ENCODE results near the gene INHBE. TPM values are rescaled to one million over a fixed set of nuclear protein-coding genes. Genes with fewer than 3 reads are reported as not detected.

The INHBE gene
- polyA plus RNA-seq, 3 donors: not detected

DNA sequence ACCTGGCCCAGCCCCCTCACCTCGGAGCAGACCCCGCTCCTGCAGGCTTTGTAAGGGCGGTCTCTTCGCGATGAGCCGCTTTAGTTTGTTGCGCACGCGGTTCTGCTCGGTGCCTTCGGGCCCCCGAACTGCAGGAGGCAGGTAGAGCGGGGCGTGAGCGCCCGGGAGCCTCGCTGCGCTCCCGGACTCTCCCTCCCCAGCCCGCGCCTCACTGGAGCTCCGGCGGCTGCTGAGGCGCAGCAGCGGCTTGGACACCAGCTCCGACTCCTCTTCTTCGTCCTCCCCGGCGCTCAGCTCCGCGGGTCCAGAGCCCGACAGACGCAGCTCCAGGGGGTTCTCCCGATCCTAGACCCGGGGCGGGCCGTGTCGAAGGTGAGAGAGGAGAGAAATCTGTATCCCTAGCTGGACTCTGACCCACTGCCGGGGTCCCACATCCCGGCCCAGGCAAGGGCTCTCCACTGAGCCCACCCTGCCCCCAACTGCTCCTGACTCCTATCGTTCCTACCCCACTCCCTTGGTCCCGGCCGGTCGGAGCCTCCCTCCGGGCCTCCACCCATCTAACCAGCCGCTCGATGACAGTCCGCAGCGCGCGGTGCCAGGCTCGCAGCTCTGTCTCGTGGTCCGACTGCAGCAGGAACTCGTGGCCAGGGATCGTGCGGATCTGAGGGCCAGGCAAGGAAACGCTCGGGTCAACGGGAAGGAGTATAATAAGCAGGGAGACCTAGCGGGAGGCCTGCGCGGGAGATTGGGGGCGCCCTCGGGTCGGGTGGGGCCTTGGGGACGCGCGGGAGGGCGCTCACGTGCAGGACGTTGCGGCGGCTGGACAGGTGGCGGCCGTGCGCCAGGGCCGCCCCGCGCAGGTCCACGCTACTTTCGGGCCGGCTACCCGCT, 20.4 kb downstream of the INHBE start:
- no peaks in the 10 kb centered on the region for H3K27me3 ChIP-seq (ENCODE audit: control insufficient read depth in 2 of 2, insufficient read depth in 2 of 2, low read length in 2 of 2)
- H3K9me3 ChIP-seq (replicated peaks in 1 of 2; ENCODE audit: control insufficient read depth in 1 of 2, insufficient read depth in 1 of 2, low read length in 2 of 2): no peaks in the 10 kb centered on the region
- H3K36me3 ChIP-seq (replicated peaks in 1 of 2; ENCODE audit: control insufficient read depth in 1 of 2, insufficient read depth in 2 of 2, low read length in 2 of 2): peaks cover 44 to 51% of the 10 kb centered on the region in 2 donors
- peak overlapping the region; percentile 72 for H2AFZ ChIP-seq (ENCODE audit: insufficient read depth, low read depth, low read length, poor library complexity, severe bottlenecking)
- no peak for DNase-seq
- intact Hi-C loops (cut with micrococcal nuclease): loop anchor here (5.0 to 10.0 kb wide), 4 partner anchors 47 to 149 kb away; partner anchors contain the start of genes DCTN2 (in 2 of the 2), DDIT3 (in 1 of the 2) and MBD6 (in 1 of the 2)
- H3K9ac ChIP-seq (ENCODE audit: insufficient read depth, low read length, poor library complexity, severe bottlenecking): peak overlapping the region; percentile 83
- peak overlapping the region; percentile 79 to 100 (median 86) for H3K4me3 ChIP-seq (replicated peaks in 1 of 3; ENCODE audit: low read depth in 2 of 3, low read length in 3 of 3)
- Mint-ChIP-seq H3K4me1 (peaks cover 74% of the 10 kb centered on the region), H3K36me3 (peaks cover 37 to 56% of the 10 kb centered on the region in 2 donors), H3K27ac (peak overlapping the region in 4 of 7 donors; percentile 24 to 96 (median 56)), H3K27me3 (ENCODE audit: low read depth in 3 of 3) (peaks cover 0 to 2% (median 1%) of the 10 kb centered on the region in 3 donors), H3K4me3 (peak overlapping the region; percentile 97 to 99), H3K9me3 (peaks cover 0 to 1% (median 0%) of the 10 kb centered on the region in 7 donors)
- WGBS (ENCODE audit: insufficient coverage): 53% methylated on average over 70 of the region's 84 CpGs
- H3K4me1 ChIP-seq (ENCODE audit: control insufficient read depth in 1 of 2, insufficient read depth in 2 of 2, low read length in 2 of 2): peaks cover 61 to 86% of the 10 kb centered on the region in 2 donors
- H3K79me2 ChIP-seq (ENCODE audit: insufficient read depth, low read length): peaks cover 81% of the 10 kb centered on the region
- TF ChIP-seq, protein P1, sequence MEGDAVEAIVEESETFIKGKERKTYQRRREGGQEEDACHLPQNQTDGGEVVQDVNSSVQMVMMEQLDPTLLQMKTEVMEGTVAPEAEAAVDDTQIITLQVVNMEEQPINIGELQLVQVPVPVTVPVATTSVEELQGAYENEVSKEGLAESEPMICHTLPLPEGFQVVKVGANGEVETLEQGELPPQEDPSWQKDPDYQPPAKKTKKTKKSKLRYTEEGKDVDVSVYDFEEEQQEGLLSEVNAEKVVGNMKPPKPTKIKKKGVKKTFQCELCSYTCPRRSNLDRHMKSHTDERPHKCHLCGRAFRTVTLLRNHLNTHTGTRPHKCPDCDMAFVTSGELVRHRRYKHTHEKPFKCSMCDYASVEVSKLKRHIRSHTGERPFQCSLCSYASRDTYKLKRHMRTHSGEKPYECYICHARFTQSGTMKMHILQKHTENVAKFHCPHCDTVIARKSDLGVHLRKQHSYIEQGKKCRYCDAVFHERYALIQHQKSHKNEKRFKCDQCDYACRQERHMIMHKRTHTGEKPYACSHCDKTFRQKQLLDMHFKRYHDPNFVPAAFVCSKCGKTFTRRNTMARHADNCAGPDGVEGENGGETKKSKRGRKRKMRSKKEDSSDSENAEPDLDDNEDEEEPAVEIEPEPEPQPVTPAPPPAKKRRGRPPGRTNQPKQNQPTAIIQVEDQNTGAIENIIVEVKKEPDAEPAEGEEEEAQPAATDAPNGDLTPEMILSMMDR (IDR thresholded peaks at IDR 0.05): no peak
- H4K20me1 ChIP-seq (ENCODE audit: insufficient read depth, low read length): peaks cover 61% of the 10 kb centered on the region
- peak overlapping the region; percentile 89 for H3K4me2 ChIP-seq (replicated peaks; ENCODE audit: extremely low read depth, low read length, poor library complexity, severe bottlenecking)
- peak overlapping the region in 1 of 2 donors; percentile 83 for H3K27ac ChIP-seq (ENCODE audit: low read depth in 1 of 2, low read length in 2 of 2)

DNA sequence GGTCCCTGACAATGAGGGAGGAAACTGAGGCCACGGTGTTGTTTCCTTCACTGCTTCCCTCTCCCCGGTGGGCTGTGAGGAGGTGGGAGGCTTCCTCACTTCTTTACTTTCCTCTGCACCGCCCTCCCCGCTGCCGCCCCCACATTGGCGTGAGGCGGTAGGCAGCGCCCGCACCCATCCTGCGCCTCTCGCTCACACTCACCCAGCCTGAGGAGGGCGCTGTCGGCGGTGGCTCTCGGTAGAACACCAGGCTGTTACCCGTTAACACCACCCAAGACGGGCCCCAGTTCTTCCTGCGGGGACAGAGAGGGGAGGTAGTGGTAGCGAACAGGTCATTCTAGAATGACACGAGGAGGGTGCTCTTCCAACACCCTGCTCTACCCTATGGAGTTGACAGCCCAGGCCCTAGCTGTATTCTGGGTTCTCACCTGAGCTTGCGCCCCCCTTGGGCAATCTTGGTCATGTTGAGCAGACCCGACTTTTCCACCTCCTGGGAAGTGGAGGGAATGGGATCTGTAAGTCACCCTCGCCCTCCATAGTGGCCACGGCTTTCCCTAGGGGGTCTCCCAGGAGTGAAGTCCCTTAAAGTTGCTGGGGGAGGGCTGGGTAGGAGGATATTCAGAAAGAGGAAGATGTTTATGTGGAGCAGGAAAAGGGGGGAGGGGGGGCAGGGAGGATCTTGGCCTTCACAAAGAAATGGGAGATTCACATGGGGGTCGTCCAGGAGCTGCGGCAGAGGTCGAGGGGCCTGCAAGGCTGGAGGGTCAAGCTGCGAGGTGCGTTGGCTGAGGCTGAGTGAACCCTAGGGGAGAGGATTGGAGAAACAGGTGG, 21.3 kb downstream of the INHBE start:
- H3K36me3 Mint-ChIP-seq: peaks cover 37 to 50% of the 10 kb centered on the region in 2 donors
- H2AFZ ChIP-seq (ENCODE audit: insufficient read depth, low read depth, low read length, poor library complexity, severe bottlenecking): peak overlapping the region; percentile 72
- peaks cover 35 to 42% of the 10 kb centered on the region in 2 donors for H3K36me3 ChIP-seq (replicated peaks in 1 of 2; ENCODE audit: control insufficient read depth in 1 of 2, insufficient read depth in 2 of 2, low read length in 2 of 2)
- peak in 2 of 3 donors; percentile 34 to 44 for DNase-seq
- peak overlapping the region; percentile 86 to 97 (median 96) for H3K27ac Mint-ChIP-seq
- intact Hi-C loops (cut with micrococcal nuclease): loop anchor here (5.0 to 10.0 kb wide), 4 partner anchors 46 to 148 kb away; partner anchors contain the start of genes DCTN2 (in 2 of the 2), DDIT3 (in 1 of the 2) and MBD6 (in 1 of the 2)
- peaks cover 0 to 1% (median 0%) of the 10 kb centered on the region in 7 donors for H3K9me3 Mint-ChIP-seq
- peaks cover 52% of the 10 kb centered on the region for H4K20me1 ChIP-seq (ENCODE audit: insufficient read depth, low read length)
- peaks cover 85% of the 10 kb centered on the region for H3K79me2 ChIP-seq (ENCODE audit: insufficient read depth, low read length)
- H3K9me3 ChIP-seq (replicated peaks in 1 of 2; ENCODE audit: control insufficient read depth in 1 of 2, insufficient read depth in 1 of 2, low read length in 2 of 2): no peaks in the 10 kb centered on the region
- H3K4me2 ChIP-seq (replicated peaks; ENCODE audit: extremely low read depth, low read length, poor library complexity, severe bottlenecking): peak overlapping the region; percentile 89
- H3K4me1 Mint-ChIP-seq: peaks cover 74% of the 10 kb centered on the region
- H3K27me3 Mint-ChIP-seq (ENCODE audit: low read depth in 3 of 3): peaks cover 0 to 2% (median 0%) of the 10 kb centered on the region in 3 donors
- no peaks in the 10 kb centered on the region for H3K27me3 ChIP-seq (ENCODE audit: control insufficient read depth in 2 of 2, insufficient read depth in 2 of 2, low read length in 2 of 2)
- H3K4me1 ChIP-seq (ENCODE audit: control insufficient read depth in 1 of 2, insufficient read depth in 2 of 2, low read length in 2 of 2): peaks cover 55 to 79% of the 10 kb centered on the region in 2 donors
- peak overlapping the region; percentile 97 to 99 for H3K4me3 Mint-ChIP-seq
- H3K27ac ChIP-seq (ENCODE audit: low read depth in 1 of 2, low read length in 2 of 2): peak overlapping the region; percentile 62 to 83
- peak overlapping the region; percentile 83 for H3K9ac ChIP-seq (ENCODE audit: insufficient read depth, low read length, poor library complexity, severe bottlenecking)
- peak overlapping the region; percentile 79 to 100 (median 86) for H3K4me3 ChIP-seq (replicated peaks in 1 of 3; ENCODE audit: low read depth in 2 of 3, low read length in 3 of 3)
- WGBS (ENCODE audit: insufficient coverage): 0% methylated on average over 12 of the region's 29 CpGs
- TF ChIP-seq, protein P1 (IDR thresholded peaks at IDR 0.05): peak; percentile 90
